IPS-NIHi7 (cell line): ENCODE data around the gene GP2.
"Not testable (repeated sequence)": the region's sequence is repeated elsewhere in the genome, so short reads cannot be mapped to it uniquely, and the experiment has no call there.

ENCODE experiments used
- DNase-seq: peaks from one replicate; pipeline ENCODE4 v3.0.0; 2012; ENCODE audit warnings: mixed read lengths; ENCODE audit errors: extremely low spot score

GP2 gene

DNA sequence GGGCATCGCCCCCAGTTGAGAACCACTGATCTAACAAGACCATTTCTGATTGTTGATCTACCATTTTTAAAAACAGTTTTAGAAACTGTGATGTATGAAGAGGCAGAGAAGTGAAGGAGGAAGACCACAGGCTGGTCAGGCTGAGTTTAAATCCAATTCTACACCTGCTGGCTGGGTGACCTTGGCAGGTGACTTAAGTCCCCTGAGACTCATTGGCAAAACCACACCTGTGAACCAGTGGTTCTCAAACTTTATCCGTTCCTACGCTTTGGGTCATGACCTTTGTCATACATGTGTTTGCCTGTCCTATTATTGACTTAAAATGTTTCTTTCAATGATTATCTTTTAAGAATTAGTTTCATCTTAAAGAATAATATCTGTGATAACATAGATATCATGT, 2.3 kb downstream of the GP2 start:
- no peak for DNase-seq

- no peak for DNase-seq
Measured at GRCh38 chr16:20323591-20324117, 3.7 kb downstream of the GP2 start.

DNA sequence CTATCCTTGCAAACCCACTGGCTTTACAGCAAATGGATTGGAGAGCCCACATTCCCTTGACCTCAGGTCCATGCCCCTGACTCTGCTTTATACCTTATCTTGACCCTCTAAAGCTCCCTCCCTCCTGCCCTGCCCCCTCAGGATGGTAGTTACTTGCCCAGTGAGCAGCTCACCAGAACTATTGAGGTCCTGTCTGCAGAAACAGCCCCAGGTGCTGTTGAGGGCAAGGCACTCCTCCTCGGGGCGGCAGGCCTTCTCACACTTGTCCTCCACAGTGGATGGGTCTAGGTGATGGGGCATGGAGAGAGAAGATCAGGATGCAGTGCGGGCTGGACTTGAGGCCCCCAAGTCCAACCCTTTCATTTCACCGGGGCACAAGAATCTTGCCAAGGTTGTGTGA, 4.6 kb downstream of the GP2 start:
- no peak for DNase-seq

DNA sequence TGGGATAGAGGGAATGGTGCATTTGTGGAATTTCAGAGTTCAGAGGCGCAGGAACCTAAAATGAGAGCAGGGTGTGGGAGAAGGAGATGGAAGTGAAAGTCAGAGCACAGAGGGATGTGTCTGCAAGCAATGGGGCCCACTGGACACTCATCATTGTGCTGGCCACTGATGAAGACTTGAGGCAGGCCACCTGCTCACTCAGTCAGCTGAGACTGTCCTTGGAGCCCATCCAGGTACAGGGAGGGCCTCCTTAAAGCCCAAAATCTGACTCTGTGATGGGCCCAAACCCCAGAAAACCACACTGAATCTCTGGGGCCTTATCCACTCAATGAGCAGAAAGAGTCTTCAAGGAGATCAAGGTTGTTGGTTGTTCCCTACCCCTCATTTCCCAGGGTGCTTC, 5.6 kb downstream of the GP2 start:
- no peak for DNase-seq

GRCh38 chr16:20321051-20321450, 6.3 kb downstream of the GP2 start:
- not testable (repeated sequence) for DNase-seq

GRCh38 chr16:20320592-20320991, 6.7 kb downstream of the GP2 start:
- no peak for DNase-seq

- no peak for DNase-seq
Measured at GRCh38 chr16:20320178-20320577, 7.1 kb downstream of the GP2 start.

GRCh38 chr16:20319406-20319805, 7.9 kb downstream of the GP2 start:
- no peak for DNase-seq

- DNase-seq = no peak
Measured at GRCh38 chr16:20318437-20318836, 8.9 kb downstream of the GP2 start.

DNA sequence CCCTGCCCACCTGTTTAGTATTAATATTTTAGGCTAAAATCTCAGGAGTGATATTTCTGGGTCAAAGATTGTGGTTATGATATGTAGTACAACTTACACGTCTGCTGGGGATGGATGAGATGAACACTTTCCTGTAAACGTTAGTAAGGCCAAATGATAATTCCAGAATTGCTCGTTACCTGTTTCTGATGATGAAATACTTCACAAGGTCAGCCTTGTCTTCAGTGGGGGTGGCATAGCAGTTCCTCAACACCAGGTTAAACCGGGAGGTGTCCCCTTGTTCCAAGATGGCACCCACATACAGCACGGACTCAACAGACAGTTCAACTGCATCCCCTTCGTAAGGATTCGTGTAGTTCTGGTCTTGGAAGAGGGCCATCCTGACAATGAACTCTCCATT, 9.3 kb downstream of the GP2 start:
- no peak for DNase-seq

DNA sequence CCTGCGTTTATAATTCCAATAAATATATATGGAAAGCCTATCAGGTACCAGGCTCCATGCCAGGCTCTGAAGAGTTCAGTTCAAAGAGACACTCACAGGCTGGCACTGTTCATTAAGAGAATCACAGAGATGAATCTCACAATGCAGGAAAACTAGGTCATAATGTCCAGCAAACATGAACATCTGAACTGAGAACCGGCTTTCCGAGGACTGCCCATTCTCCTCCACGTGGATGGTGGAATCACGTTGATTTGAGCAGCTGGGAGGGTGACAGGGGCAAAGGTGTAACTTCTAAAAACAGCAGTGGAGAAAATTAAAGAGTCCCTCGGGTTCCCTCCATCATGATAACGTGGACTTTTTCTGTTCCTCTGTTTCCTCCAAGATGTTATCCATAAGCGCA, 10.2 kb downstream of the GP2 start:
- DNase-seq = no peak

DNA sequence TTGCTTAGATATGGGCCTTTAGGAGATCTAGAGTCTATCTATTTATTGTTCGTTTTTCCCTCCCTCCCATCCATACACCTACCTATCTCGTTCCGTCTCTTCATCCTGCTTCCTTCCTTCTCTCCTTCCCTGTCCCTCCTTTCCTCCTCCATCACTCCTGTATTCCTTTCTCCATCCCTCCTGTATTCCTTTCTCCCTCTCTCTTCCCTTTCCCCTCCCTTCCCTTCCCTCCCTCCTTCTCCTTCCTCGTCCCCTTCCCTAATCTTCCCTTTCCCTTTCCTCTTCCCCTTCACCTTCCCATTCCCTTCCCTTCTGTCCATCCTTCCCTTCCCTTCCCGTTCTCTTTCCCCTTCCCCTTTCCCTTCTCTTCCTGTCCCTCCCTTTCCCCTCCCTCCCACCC, 10.6 kb downstream of the GP2 start:
- no peak for DNase-seq

- no peak for DNase-seq
Measured at GRCh38 chr16:20315764-20316163, 11.5 kb downstream of the GP2 start.

DNA sequence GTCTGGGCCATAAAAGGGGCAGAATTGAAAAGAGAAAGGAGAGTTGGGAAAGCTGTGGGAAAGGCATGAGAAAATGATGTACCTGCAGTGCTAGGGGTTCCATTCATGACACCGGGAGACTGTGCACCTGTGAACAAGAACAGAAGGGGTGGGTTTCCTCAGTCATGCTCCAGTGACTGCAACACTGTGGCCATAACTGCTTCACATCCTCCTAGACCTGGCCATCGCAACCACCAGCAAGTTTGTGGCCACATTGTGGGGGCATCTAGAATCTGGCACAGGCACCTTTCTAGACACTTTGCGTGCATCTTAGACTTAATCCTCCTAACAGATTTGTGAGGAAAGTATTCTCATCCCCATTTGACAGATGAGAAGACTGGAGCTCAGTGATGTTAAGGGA, 12.7 kb downstream of the GP2 start:
- DNase-seq = no peak

GRCh38 chr16:20313741-20314140, 13.6 kb downstream of the GP2 start:
- DNase-seq = no peak

- not testable (repeated sequence) for DNase-seq
Measured at GRCh38 chr16:20312536-20313095, 14.7 kb downstream of the GP2 start.

DNA sequence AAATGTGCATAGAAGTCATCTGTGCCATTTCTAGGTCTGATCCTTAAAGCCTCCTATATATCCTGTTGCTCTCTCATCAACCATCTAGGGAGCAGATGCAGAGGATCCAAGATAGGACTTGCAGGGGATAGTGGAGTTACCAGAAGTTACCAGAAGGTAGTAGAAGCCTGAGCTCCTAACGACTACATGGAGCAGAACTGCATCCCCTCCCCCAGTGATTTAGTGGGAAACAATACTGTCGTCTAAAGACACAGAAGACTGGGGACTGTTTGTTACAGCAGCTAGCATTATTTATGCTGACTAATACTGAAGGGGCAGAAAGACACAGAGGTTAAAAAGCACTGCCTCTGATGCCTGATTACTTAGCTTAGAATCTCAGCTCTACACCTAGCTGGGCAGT, 15.8 kb downstream of the GP2 start:
- no peak for DNase-seq

- DNase-seq = no peak
Measured at GRCh38 chr16:20310421-20311395, 16.6 kb downstream of the GP2 start.

GRCh38 chr16:20309786-20310185, 17.5 kb downstream of the GP2 start:
- DNase-seq = no peak

DNA sequence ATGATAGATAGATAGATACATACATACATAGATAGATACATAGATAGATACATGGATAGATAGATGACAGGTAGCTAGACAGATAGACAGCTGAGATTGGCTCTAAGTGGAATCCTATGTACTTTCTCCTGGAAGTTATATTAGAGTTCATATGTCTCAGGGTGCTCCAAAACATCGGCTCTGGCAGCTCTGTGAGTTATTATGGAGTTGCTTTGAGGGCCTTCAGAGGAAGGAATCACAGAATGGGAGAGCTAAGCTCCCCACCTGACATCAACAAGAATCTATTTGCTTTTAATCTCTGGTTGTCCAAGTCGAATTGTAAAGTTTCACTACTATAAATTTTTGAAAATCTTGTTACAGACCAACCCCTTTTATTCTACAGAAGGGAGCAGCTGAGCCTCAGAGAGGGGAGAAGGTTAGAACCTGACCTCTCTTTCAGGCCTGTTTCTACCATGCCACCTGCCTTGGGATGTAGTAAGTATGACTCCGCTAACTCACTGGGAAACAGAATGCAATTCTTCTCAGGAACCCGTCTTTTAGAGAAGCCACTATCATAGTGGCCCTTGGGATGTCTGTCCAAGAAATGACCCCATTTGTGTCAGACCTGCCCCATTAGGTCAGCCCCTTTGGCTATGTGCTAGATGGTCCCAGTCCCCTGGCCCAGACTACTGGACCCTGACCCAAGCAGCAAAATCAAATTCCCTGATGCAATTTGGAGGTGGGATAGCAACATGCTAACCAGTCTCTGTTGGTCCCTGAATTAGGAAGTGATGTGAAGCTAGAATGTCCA, 18.3 kb downstream of the GP2 start:
- DNase-seq = no peak

DNA sequence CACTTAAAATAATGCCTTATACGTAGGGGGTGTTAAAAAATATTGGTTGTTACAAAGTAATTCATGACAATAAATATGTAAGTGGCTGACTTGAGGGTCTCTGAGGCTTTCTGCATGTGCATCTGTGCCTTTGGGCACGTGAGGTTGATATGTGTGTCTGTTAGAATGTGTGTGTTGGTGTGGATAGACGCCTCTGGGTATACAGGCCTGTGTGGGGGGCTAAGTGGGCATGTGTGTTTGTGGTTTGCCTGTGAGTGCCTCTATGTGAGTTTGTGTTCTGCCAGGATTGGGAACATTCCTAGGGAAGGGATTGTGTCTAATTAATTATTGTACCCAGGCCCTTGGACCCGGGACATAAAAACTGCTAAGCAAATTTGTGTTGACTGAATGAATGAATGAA, 19.0 kb downstream of the GP2 start:
- no peak for DNase-seq

DNA sequence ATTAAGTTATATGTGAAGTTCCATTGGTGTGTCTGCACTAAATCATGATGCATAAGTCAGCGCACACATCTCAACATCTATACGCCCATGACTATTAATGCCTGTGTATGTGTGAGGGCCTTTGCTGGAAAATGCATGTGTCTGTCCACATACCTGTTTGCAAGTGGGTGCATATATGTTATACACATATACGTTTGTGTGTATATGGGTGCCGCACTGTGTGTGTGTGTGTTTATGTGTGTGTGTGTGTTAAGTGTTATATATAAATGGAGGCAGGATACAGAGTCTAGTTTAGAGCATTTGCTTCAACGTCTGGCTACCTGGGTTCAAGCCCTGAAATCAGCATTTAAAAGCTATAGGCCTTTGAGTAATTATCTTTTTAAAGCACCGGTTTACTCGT, 19.5 kb downstream of the GP2 start:
- no peak for DNase-seq
